HG02571 (cell line): ENCODE data around the gene PRR5.
"Not testable (repeated sequence)": the region's sequence is repeated elsewhere in the genome, so short reads cannot be mapped to it uniquely, and the experiment has no call there.

Experiments used
- ATAC-seq: cut with Tn5 transposase; IDR thresholded peaks from one replicate; pipeline ENCODE4 v1.9.1; 2021; ENCODE audit warnings: mild to moderate bottlenecking, moderate library complexity; ENCODE audit not compliant: unreplicated experiment

The PRR5 gene

GRCh38 chr22:44732661-44733060 is 30.7 kb downstream of the PRR5 start:
- no peak for ATAC-seq

- ATAC-seq = no peak
These were observed 31.6 kb downstream of the PRR5 start for GRCh38 chr22:44733426-44734106.

- no peak for ATAC-seq
These were observed 32.3 kb downstream of the PRR5 start for GRCh38 chr22:44734278-44734677.

- ATAC-seq = no peak
These were observed 33.0 kb downstream of the PRR5 start for GRCh38 chr22:44734801-44735517.

- no peak for ATAC-seq
These were observed 33.8 kb downstream of the PRR5 start for GRCh38 chr22:44735518-44736428.

- no peak for ATAC-seq
These were observed 34.8 kb downstream of the PRR5 start for GRCh38 chr22:44736581-44737405.

GRCh38 chr22:44737406-44738346 is 35.7 kb downstream of the PRR5 start:
- no peak for ATAC-seq

GRCh38 chr22:44738347-44738715 is 36.3 kb downstream of the PRR5 start:
- no peak for ATAC-seq

- ATAC-seq = no peak
These were observed 37.0 kb downstream of the PRR5 start for GRCh38 chr22:44739024-44739423.

GRCh38 chr22:44739666-44740065 is 37.7 kb downstream of the PRR5 start:
- not testable (repeated sequence) for ATAC-seq

- ATAC-seq = no peak
These were observed 38.3 kb downstream of the PRR5 start for GRCh38 chr22:44740307-44740706.

- no peak for ATAC-seq
These were observed 39.9 kb downstream of the PRR5 start for GRCh38 chr22:44741929-44742328.

GRCh38 chr22:44743247-44743646 is 41.2 kb downstream of the PRR5 start:
- no peak for ATAC-seq

- no peak for ATAC-seq
These were observed 41.8 kb downstream of the PRR5 start for GRCh38 chr22:44743804-44744211.

GRCh38 chr22:44745853-44746789 is 44.1 kb downstream of the PRR5 start:
- ATAC-seq = no peak

GRCh38 chr22:44747784-44748127 is 45.8 kb downstream of the PRR5 start:
- not testable (repeated sequence) for ATAC-seq

- ATAC-seq = no peak
These were observed 46.5 kb downstream of the PRR5 start for GRCh38 chr22:44748524-44748923.

GRCh38 chr22:44750481-44750880 is 48.5 kb downstream of the PRR5 start:
- no peak for ATAC-seq
